GM19043 (cell line): ENCODE results near the gene HAPSTR1.
"Not testable (repeated sequence)": the region's sequence is repeated elsewhere in the genome, so short reads cannot be mapped to it uniquely, and the experiment has no call there.

Source experiments
- ATAC-seq: cut with Tn5 transposase; IDR thresholded peaks from one replicate; pipeline ENCODE4 v1.9.1; 2021; ENCODE audit warnings: low read depth; ENCODE audit not compliant: unreplicated experiment

The HAPSTR1 gene

GRCh38 chr16:9090960-9091866 lies at the start of gene HAPSTR1:
Gene HAPSTR1, plus strand, starts transcription at chr16:9091644. Its CDS starts 401 bp downstream, at chr16:9092045.
- peak; percentile 90 for ATAC-seq

GRCh38 chr16:9042533-9042932 lies 48.9 kb upstream of the HAPSTR1 start:
- no peak for ATAC-seq

- ATAC-seq: no peak
These were observed 48.3 kb upstream of the HAPSTR1 start for GRCh38 chr16:9042964-9043680.

- not testable (repeated sequence) for ATAC-seq
These were observed 45.9 kb upstream of the HAPSTR1 start for GRCh38 chr16:9045562-9045961.

GRCh38 chr16:9046667-9047055 lies 44.8 kb upstream of the HAPSTR1 start:
- ATAC-seq: no peak

- peak; percentile 78 for ATAC-seq
These were observed 43.6 kb upstream of the HAPSTR1 start for GRCh38 chr16:9047689-9048301.

- no peak for ATAC-seq
These were observed 43.1 kb upstream of the HAPSTR1 start for GRCh38 chr16:9048302-9048700.

GRCh38 chr16:9049241-9049640 lies 42.2 kb upstream of the HAPSTR1 start:
- no peak for ATAC-seq

- no peak for ATAC-seq
These were observed 41.2 kb upstream of the HAPSTR1 start for GRCh38 chr16:9050102-9050830.

GRCh38 chr16:9053006-9053601 lies 38.3 kb upstream of the HAPSTR1 start:
- ATAC-seq: no peak

GRCh38 chr16:9054460-9054859 lies 37.0 kb upstream of the HAPSTR1 start:
- no peak for ATAC-seq

- no peak for ATAC-seq
These were observed 36.3 kb upstream of the HAPSTR1 start for GRCh38 chr16:9055115-9055514.

- no peak for ATAC-seq
These were observed 35.8 kb upstream of the HAPSTR1 start for GRCh38 chr16:9055661-9056060.

GRCh38 chr16:9056061-9056460 lies 35.4 kb upstream of the HAPSTR1 start:
- ATAC-seq: no peak

- no peak for ATAC-seq
These were observed 33.2 kb upstream of the HAPSTR1 start for GRCh38 chr16:9058211-9058610.

GRCh38 chr16:9060225-9060624 lies 31.2 kb upstream of the HAPSTR1 start:
- ATAC-seq: no peak

GRCh38 chr16:9061358-9061813 lies 30.1 kb upstream of the HAPSTR1 start:
- ATAC-seq: no peak

GRCh38 chr16:9062301-9062700 lies 29.1 kb upstream of the HAPSTR1 start:
- no peak for ATAC-seq

- no peak for ATAC-seq
These were observed 26.4 kb upstream of the HAPSTR1 start for GRCh38 chr16:9065077-9065476.

GRCh38 chr16:9068886-9069285 lies 22.6 kb upstream of the HAPSTR1 start:
- no peak for ATAC-seq
